Measurements from ENCODE around the gene HECW1.

Gene HECW1

GRCh38 chr7:43437001-43437400 is 324.6 kb downstream of the HECW1 start:
- no peak overlapping the region for H3K27ac Mint-ChIP-seq
- H3K4me3 Mint-ChIP-seq, result no peak overlapping the region
- ATAC-seq, result no peak
- H3K9me3 Mint-ChIP-seq, result no peaks in the 10 kb centered on the region
- H3K4me1 Mint-ChIP-seq, result no peaks in the 10 kb centered on the region
- H3K36me3 Mint-ChIP-seq, result no peaks in the 10 kb centered on the region
- H3K27me3 Mint-ChIP-seq, result no peaks in the 10 kb centered on the region

DNA sequence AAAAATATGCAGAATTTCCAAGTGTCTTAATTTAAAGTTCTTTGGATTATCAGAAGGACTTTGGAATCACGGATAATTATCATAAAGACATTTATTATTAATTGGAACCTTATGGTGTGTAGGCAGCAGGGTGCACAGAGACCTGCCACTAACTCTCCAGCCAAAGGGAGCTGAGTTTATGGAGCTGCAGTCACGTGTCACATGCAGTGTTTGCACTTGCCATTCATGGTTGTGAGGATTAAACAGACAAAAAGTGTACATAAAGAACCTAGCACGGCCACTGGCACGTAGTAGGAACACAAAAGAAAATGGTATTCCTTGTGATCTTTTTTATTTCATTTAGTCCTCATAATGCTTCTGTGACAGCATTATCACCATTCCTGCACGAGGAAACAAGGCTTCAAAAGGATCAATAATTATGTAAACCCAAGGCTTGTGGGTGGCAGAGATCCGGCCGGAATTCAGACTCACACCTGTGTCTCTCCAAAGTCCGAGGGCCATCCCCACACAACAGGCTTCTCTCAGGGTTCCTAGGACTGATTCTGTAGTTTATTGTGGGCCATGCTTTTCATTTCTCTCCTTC is 326.5 kb downstream of the HECW1 start:
- no peak overlapping the region for H3K4me3 Mint-ChIP-seq
- H3K9me3 Mint-ChIP-seq, result no peaks in the 10 kb centered on the region
- peaks cover 8% of the 10 kb centered on the region for H3K27me3 Mint-ChIP-seq
- H3K4me1 Mint-ChIP-seq, result no peaks in the 10 kb centered on the region
- ATAC-seq, result no peak
- no peaks in the 10 kb centered on the region for H3K36me3 Mint-ChIP-seq
- no peak overlapping the region for H3K27ac Mint-ChIP-seq

DNA sequence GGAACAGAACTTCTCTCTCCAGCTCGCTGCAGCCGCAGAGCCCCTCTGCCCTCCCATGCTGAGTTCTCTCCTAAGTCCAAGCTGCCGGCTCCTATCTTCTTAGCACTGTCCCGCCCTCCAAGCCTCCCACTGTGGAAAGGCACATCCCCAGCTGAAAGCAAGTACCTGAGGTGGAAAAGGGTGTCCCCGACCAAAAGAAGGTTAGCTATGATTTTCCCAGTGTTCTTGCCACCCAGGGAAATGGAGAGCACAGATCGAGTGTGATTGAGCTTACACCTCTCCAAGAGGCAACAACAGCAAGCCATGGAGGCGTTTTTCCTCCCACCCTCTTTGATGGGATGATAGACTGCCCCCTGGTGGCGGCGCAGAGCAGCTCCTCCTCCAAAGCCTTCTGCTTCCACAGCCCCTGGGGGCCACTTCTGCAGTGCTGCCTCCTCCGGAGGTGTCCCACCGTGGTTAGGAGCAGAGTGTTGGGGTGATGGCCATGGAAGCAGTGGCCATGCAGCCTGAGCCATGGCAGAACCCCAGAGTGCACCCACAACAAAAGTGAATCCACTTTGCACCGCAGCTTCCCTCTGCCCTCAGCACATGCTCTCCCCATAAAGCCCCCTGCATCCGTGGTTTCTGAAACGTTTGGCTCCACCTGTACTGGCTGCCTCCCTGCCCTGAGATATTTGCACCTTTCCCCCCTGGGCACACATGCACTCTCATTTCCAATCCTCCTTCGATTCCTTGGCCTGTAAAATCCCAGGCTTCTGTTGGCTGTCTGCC is 327.4 kb downstream of the HECW1 start:
- Mint-ChIP-seq H3K36me3 (no peaks in the 10 kb centered on the region), H3K27me3 (peaks cover 17% of the 10 kb centered on the region), H3K9me3 (no peaks in the 10 kb centered on the region), H3K4me1 (no peaks in the 10 kb centered on the region), H3K27ac (no peak overlapping the region), H3K4me3 (no peak overlapping the region)
- ATAC-seq, result peak; percentile 59

- no peaks in the 10 kb centered on the region for H3K36me3 Mint-ChIP-seq
- H3K27me3 Mint-ChIP-seq, result peaks cover 17% of the 10 kb centered on the region
- H3K4me1 Mint-ChIP-seq, result no peaks in the 10 kb centered on the region
- ATAC-seq, result no peak
- no peaks in the 10 kb centered on the region for H3K9me3 Mint-ChIP-seq
- H3K27ac Mint-ChIP-seq, result no peak overlapping the region
- no peak overlapping the region for H3K4me3 Mint-ChIP-seq
Measured at GRCh38 chr7:43441231-43442130, 329.0 kb downstream of the HECW1 start.

DNA sequence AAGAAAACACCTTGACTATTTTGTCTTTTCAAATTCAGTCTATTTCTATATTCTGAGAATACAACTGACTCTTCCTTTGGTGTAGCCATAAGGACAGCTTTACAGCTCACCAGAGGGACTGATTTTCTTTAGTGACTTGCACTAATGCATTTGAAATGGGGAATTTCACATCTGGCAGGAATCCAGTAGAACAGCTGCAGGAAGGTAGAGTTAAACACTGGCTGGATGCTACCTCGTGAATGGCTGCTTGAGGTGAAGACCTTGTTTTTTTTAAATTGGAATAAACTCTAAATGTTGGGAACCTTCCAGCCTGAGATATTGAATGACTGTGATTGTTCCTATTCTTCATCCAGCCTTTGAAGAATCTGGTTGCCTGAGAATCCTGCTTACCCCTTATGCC is 330.9 kb downstream of the HECW1 start:
- ATAC-seq, result no peak
- H3K4me3 Mint-ChIP-seq, result no peak overlapping the region
- no peaks in the 10 kb centered on the region for H3K36me3 Mint-ChIP-seq
- H3K4me1 Mint-ChIP-seq, result no peaks in the 10 kb centered on the region
- H3K27me3 Mint-ChIP-seq, result peaks cover 17% of the 10 kb centered on the region
- no peaks in the 10 kb centered on the region for H3K9me3 Mint-ChIP-seq
- H3K27ac Mint-ChIP-seq, result no peak overlapping the region

DNA sequence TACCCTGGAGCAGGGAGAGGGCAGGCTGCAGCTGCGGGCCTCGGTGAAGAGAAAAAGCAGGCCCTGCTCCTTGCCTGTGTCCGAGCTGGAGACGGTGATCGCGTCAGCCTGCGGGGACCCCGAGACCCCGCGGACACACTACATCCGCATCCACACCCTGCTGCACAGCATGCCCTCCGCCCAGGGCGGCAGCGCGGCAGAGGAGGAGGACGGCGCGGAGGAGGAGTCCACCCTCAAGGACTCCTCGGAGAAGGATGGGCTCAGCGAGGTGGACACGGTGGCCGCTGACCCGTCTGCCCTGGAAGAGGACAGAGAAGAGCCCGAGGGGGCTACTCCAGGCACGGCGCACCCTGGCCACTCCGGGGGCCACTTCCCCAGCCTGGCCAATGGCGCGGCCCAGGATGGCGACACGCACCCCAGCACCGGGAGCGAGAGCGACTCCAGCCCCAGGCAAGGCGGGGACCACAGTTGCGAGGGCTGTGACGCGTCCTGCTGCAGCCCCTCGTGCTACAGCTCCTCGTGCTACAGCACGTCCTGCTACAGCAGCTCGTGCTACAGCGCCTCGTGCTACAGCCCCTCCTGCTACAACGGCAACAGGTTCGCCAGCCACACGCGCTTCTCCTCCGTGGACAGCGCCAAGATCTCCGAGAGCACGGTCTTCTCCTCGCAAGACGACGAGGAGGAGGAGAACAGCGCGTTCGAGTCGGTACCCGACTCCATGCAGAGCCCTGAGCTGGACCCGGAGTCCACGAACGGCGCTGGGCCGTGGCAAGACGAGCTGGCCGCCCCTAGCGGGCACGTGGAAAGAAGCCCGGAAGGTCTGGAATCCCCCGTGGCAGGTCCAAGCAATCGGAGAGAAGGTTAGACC is 332.5 kb downstream of the HECW1 start:
- Mint-ChIP-seq H3K27ac (no peak overlapping the region), H3K9me3 (no peaks in the 10 kb centered on the region), H3K4me1 (no peaks in the 10 kb centered on the region), H3K4me3 (no peak overlapping the region), H3K36me3 (no peaks in the 10 kb centered on the region), H3K27me3 (peaks cover 22% of the 10 kb centered on the region)
- peak; percentile 27 for ATAC-seq

DNA sequence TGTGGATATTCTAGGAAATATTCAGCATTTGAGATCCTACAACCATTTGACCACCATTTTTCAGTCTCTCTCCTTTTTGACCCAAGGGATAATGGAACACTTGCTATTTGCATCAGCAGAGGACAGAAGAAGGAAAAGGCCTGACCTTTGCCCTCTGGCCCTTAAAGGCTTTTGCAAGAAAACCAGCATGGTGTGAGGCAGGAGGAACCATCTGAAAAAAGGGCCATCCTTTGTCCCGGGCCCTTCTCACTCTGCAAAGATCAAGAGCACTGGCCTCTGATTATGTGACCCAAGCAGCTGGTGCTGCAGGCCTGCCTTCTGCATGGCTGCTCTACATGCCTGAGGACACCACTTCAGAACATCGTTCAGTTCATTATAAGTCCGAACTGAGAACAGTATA is 337.1 kb downstream of the HECW1 start:
- Mint-ChIP-seq H3K27me3 (peaks cover 15% of the 10 kb centered on the region), H3K4me1 (no peaks in the 10 kb centered on the region), H3K4me3 (no peak overlapping the region), H3K9me3 (no peaks in the 10 kb centered on the region), H3K36me3 (no peaks in the 10 kb centered on the region), H3K27ac (no peak overlapping the region)
- no peak for ATAC-seq

GRCh38 chr7:43450894-43451293 is 338.4 kb downstream of the HECW1 start:
- Mint-ChIP-seq H3K27ac (no peak overlapping the region), H3K36me3 (no peaks in the 10 kb centered on the region), H3K4me1 (peaks cover 9% of the 10 kb centered on the region), H3K27me3 (peaks cover 12% of the 10 kb centered on the region), H3K4me3 (no peak overlapping the region), H3K9me3 (no peaks in the 10 kb centered on the region)
- ATAC-seq, result no peak

DNA sequence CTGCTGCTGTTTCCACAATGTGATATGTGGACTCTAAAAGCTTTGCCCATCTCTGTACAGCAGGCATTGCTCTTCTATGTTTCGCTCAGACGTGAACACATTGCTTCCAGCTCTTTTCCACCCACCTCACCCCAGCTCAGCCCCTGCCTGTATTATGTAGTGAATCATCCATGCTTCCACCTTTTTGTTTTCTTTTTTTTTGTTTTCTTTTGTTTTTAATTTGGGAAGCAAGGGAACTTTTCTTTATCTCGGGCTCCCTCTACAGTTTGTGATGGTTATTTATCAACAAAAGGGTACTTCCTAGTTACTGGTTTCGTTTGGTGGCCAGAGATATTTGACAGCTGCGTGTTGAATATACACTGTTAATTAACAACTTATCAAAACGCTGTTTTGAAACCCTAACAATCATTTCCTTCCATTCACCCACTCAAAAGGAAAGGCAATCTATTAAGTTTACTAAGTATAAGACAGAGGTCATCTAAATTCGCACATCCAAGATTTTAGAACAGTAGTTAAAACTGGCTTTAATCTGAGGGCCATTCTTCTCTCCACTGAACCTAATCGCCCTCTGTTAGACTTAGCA is 342.6 kb downstream of the HECW1 start:
- Mint-ChIP-seq H3K27ac (no peak overlapping the region), H3K4me1 (peaks cover 9% of the 10 kb centered on the region), H3K4me3 (no peak overlapping the region), H3K27me3 (peaks cover 6% of the 10 kb centered on the region), H3K36me3 (no peaks in the 10 kb centered on the region), H3K9me3 (no peaks in the 10 kb centered on the region)
- ATAC-seq, result no peak

DNA sequence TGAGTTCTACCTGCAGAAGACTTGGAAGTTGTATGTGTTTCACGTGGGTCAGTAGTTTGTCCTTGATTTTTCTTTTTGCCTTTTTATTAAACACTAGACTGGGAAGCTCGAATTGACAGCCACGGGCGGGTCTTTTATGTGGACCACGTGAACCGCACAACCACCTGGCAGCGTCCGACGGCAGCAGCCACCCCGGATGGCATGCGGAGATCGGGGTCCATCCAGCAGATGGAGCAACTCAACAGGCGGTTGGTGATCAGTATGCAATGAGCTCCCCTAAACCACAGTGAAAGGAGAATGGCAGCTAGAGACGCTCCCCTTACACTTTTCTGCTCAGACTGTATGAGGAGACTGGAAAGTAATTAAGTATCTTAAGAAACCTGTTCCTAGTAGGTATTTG is 343.8 kb downstream of the HECW1 start:
- H3K4me1 Mint-ChIP-seq, result peaks cover 9% of the 10 kb centered on the region
- ATAC-seq, result no peak
- H3K27ac Mint-ChIP-seq, result no peak overlapping the region
- no peaks in the 10 kb centered on the region for H3K9me3 Mint-ChIP-seq
- no peaks in the 10 kb centered on the region for H3K36me3 Mint-ChIP-seq
- no peaks in the 10 kb centered on the region for H3K27me3 Mint-ChIP-seq
- H3K4me3 Mint-ChIP-seq, result no peak overlapping the region

GRCh38 chr7:43458330-43459018 is 346.0 kb downstream of the HECW1 start:
- ATAC-seq, result no peak
- peaks cover 13% of the 10 kb centered on the region for H3K27me3 Mint-ChIP-seq
- peaks cover 9% of the 10 kb centered on the region for H3K4me1 Mint-ChIP-seq
- H3K4me3 Mint-ChIP-seq, result no peak overlapping the region
- no peak overlapping the region for H3K27ac Mint-ChIP-seq
- H3K36me3 Mint-ChIP-seq, result no peaks in the 10 kb centered on the region
- H3K9me3 Mint-ChIP-seq, result no peaks in the 10 kb centered on the region

DNA sequence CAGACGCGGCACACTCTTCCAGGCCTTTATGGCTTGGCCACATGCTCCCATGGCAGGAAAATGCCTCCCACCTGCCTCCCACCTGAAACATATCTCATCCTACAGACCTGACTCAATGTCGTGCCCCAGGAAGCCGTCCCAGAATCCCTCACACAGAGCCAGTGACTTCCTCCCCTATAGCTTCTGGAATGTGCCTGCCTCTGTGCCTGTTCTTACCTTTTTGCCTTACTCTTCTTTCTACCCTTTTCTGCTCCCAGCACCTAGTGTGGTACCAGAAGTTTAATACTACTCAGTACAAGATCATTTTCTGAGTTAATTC is 346.5 kb downstream of the HECW1 start:
- H3K36me3 Mint-ChIP-seq, result no peaks in the 10 kb centered on the region
- H3K27me3 Mint-ChIP-seq, result peaks cover 18% of the 10 kb centered on the region
- ATAC-seq, result no peak
- H3K4me1 Mint-ChIP-seq, result peaks cover 9% of the 10 kb centered on the region
- H3K4me3 Mint-ChIP-seq, result no peak overlapping the region
- H3K9me3 Mint-ChIP-seq, result no peaks in the 10 kb centered on the region
- H3K27ac Mint-ChIP-seq, result no peak overlapping the region

GRCh38 chr7:43460733-43461348 is 348.4 kb downstream of the HECW1 start:
- Mint-ChIP-seq H3K9me3 (no peaks in the 10 kb centered on the region), H3K27me3 (peaks cover 28% of the 10 kb centered on the region), H3K4me3 (no peak overlapping the region), H3K36me3 (no peaks in the 10 kb centered on the region), H3K4me1 (no peaks in the 10 kb centered on the region), H3K27ac (no peak overlapping the region)
- ATAC-seq, result no peak
